GM21825 (cell line): Measurements from ENCODE around the gene IL1RL1.

Source experiments
- ATAC-seq: cut with Tn5 transposase; IDR thresholded peaks from one replicate; pipeline ENCODE4 v1.9.1; 2021; ENCODE audit warnings: mild to moderate bottlenecking, moderate library complexity; ENCODE audit not compliant: unreplicated experiment

The IL1RL1 gene

DNA sequence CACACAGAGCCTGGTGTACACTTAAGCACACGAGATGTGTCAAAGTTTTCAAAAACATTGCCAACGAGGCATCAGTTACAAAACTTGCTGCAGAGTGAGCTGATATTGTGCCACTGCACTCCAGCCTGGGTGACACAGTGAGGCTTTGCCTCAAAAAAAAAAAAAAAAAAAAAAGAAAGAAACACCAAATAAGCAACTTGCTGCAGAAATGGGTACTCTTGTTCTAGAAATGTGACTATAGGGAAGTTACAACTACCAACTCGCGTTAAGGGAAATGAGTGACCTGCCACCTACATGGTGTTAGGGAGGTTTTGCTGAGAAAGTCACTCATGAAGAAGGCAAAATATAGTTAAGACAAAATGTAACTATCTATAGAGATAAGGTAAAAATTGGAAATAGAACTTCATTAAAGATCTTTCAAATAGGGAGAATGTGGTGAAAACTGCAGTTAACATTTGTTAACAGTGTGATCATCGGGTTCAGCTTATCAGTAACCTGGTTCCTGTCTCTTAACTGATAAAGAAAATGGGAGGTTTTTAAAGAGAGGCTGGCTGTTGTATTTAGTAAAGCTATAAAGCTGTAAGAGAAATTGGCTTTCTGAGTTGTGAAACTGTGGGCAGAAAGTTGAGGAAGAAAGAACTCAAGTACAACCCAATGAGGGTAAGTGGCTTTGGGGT, at the start of gene IL1RL1:
IL1RL1 (plus strand) TSS at position 600 of the 677 bp plus-strand sequence. CDS start 26,702 bp downstream, outside the sequence.
- no peak for ATAC-seq

DNA sequence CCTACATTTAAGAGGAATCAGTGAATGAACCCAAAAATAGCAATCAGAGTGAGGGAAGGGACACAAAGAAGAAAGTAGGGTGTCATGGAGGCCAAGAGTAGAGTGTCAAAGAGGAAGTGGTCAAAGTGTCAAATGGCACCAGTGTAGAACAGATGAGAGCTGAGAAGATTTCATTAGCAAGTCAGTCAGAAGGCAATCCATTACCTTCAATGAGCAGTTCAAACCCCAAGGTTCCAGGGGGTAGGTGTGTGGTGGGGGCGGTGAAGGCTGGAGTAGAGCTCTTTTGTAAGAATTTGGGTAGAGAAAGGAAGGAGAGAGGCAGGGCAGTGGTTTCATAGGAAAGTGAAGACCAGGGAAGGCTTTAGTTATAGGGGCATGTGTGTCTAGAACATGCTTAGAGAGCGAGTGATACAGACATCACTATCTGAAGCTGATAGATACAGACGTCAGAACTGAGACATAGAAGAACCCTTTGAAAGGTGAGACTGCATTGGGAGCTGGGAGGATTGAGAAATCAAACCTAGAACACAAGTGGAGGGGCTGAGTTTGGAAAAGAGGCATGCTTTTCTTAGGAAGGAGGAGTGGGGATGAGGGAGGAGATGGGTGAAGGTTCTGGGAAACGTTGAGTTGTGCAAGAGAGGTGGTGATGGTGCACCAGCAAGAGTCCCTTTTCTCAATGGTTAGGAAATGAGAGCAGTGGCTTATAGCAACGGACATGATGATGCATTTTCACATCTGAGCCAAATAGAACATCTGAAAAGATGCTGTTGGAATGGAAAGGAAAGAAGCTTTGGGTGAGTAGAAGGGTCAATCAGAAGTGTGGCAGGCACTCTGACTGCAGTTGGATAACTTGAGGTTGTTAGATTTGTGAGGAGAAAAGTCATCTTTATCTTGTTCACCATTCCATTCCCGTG, 48.9 kb upstream of the IL1RL1 start:
- no peak for ATAC-seq

DNA sequence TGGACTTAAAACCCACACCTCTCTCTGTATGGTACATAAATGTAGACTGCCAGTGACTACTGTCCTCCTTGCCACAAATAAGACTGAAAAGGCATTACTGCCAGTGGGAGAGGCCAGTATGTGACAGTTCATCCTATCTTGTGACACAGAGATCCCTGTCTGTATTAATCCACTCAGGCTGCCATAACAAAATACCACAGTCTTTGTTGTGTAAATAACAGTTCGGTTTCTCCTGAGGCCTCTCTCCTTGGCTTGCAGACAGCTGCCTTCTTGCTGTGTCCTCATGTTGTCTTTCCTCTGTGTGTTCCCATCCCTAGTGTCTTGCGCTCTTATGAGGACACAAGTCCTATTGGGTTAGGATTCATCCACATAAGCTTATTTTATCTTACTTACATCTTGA, 46.4 kb upstream of the IL1RL1 start:
- ATAC-seq: no peak

DNA sequence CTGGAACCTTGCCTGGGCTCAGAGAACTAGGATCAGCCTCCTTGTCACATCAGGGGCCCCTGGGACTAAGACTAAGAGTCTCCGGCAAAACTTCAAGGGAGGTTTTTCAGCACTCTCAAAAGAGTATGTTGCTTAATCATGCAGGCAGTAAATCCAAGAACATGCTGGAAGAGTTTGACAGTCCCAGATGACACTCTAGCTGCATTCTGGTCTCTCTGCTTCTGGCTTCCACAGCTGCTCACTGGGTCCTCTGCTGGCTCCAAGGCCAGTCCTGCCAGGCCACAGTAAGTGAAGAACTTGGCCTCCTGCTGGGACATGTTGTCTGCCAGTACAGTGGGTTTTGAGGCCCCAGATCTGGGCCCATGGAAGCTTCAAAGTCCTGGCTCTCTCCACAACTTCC, 45.2 kb upstream of the IL1RL1 start:
- ATAC-seq: no peak

DNA sequence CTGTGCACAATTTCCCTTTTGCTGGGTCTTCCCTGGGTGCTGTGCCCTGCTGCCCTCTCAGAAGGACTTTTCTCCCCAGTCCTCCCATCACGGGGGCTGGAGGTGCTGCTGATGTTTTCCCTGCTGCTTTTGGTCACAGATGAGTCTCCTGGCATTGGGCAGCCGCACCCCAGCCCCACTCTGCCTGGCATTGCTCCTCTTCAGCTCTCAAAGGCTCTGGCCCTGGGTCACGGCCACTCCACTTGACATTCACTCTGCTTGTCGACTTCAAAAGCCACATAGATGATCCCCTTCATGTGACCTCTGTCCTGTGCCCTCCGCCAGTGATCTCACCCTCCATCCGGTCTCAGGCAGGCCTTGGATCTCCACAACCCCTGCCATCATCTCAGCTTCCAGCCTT, 43.6 kb upstream of the IL1RL1 start:
- no peak for ATAC-seq

DNA sequence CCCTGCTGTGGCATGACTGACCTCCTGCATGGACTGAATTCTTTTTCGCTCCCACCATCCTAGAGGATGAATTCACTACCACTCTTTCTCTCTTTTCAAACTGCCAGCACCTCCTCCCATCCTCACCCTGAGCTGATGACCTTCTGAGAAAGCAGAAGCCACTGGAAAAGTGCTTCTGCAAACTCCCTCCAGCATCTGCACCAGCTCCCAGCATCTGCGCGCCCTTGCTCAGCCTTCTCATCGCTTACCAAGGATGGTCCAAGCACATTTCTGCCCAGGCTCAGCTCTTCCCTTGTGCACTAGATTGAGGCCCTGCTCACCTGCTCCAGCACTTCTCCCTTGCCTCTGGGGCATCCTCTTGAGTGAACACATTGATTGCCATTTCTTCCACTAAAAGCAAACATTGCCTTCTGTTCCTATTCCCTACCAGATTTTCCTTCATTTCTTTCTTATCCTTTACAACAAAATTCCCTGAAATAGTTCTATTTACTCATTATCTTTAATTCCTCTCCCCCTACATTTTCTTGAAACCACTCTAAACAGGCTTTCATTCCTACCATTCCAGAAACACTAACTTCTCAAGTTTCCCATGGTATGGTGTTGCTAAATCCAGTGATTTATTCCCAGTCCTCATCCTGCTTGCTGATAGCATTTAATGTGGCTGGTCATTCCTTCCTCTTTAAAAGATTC, 42.7 kb upstream of the IL1RL1 start:
- ATAC-seq: no peak

DNA sequence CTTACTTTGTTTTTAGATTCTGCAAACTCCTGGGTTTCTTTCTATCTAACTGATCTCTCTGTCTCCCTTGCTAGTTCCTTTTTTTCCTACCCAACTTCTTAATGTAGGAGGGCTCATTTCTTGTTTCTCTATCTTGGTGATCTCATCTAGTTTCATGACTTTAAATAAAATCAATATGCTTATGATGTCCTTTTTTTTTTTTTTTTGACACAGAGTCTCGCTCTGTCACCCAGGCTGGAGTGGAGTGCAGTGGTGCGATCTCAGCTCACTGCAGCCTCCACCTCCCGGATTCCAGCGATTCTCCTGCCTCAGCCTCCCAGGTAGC, 42.2 kb upstream of the IL1RL1 start:
- no peak for ATAC-seq

DNA sequence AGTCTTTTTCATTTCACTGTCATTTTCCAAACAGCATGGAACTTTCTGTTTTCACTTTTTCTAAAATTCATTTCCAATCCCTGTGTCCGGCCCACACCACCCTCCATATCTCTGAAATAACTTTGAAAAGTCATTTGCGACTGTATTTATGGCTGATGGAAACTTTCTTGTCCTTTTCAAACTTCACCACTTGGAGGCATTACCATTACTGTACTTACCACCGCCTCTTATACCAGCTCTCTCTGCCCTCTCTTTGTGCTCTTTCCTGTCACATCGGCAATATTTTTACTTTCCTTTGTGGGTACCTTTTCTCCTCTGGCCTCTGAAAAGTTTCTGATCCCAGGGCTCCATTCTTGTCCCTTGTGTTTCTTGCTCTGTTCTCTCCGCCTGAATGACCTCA, 39.5 kb upstream of the IL1RL1 start:
- no peak for ATAC-seq

DNA sequence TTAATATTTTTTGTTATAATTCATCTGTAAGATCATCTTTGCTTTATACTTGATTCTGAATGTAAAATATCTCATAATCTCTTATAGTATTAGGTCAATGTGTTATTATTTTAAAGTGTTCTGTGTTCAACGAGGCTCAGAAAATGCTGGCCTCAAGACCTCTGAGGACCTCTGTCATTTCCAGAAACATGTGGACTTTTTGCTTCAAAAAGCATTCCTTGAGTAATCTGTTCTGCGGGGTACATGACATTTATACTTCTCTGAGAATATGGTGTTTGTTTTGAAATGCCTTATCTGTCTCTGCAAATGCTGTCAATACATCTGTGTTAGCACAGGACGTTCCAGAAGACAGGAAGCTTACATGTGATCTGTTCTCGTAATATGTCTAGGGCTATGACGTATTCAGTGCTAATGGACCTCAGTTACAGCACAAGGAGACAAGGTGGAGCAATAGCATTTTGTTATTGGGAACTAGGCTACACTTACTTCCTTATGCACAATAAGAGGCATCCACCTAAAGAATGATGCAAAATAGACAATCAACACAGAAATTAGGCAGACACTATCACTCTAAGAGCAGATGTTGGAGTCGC, 37.6 kb upstream of the IL1RL1 start:
- ATAC-seq: no peak

DNA sequence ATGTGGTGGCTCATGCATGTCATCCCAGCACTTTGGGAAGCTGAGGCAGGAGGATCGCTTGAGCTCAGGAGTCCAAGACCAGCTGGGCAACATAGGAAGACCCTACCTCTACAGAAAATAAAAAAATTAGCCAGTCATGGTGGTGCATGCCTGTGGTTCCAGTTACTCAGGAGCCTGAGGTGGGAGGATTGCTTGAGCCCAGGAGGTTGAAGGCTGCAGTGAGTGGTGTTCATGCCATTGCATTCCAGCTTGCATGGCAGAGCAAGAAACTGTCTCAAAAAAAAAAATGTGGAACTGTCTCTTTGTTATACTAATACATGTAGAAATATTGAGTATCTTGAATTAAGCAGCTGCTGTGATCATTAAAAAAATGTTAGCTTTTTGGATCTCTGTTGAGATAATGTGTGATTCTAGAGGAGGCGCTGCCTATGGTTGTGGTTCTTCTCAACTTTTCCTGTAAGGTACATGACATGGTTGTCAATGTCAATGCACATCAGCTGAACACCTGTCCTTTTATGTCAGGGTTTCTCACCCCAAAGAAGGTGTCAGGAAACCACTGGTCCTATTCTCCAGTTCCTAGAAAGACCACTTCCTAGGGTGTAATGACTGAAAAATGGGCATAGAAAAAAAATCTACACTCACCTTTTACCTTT, 34.7 kb upstream of the IL1RL1 start:
- no peak for ATAC-seq

DNA sequence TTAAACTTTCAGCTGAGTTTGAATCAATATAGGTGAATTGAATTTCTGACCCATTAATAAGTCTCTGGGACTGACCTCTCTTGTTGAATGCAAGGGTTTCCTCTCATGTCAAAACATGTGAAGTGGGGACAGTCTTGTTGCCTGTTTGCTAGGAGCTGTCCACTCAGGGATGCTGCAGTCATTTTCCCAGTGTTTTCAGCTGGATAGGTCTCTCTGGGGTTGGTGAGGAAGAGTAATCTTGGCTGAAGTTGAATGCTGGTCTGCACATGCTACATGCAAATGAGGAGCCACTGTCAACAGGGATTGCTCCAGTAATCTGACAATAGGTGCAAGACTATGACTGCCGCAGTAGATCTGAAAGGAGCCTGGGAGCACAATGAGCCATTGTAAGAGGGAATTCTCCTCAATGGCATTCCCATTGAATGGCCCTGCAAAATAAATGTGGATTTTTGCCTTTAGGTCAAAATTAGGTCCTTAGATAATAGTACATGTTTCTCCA, 34.1 kb upstream of the IL1RL1 start:
- no peak for ATAC-seq

DNA sequence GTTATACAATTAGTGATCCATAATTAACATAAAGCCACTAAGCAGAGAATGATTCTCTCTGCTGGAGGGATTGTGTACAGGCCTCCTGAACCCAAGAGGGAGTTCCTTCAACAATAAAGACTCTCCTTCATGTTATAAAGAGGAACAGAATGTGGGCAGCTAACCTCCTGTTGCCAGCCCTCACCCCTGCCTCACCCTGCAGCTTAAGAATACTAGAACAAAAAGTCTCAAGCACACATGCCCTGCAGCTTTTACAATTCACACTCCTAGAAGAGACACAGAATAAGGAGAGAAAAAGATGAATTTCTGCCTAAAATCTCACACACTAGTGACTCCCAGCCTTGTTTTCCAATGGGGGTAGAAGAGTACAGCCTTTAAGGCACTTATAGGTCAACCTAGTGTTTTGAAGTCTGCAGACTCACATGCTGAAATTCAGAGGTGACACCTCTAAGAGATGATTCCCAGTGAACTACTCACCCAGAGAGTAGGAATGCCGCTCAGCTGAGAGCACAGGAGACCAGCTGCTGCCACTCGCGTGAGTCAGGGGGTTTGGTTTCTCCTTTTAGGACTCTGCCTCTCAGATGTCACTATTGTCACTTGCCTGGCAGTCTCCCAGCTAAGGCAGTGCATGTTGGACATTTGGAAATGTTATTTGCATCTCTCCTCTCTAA, 32.5 kb upstream of the IL1RL1 start:
- ATAC-seq: no peak

DNA sequence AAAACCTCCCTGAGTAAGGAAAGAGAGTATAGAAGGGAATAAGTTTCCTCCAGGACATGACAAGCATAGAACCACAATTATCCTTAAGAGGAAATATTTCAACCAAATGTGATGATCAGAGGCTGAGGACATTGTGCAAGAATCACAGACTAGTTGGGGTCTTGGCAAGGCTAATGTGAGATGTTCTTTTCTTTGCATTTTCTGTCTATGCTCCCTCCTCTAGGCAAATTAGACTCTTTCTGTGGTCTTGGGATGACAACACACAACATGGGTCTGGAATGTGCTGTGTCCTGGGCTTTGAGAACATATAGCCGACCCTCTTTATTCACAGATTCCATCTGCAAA, 32.0 kb upstream of the IL1RL1 start:
- no peak for ATAC-seq

DNA sequence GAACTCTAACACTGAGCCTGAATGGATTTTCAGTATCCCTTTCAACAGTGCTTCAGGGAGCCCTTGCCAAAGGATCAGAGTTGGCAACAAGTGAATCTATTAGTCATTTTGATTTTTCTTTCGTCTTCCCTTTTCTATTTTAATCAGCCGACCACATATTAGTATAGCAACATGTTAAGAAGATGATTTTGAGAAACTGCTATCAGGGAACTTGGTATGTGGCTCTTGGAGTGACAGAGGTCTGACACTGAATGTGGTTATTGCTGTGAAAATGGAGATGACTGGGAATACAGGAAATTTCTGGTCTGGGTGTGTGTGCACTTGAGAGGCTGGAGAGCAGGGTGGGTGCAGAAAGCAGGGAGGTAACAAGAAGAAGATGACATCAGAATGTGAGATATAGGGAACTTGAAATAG, 28.7 kb upstream of the IL1RL1 start:
- ATAC-seq: no peak

DNA sequence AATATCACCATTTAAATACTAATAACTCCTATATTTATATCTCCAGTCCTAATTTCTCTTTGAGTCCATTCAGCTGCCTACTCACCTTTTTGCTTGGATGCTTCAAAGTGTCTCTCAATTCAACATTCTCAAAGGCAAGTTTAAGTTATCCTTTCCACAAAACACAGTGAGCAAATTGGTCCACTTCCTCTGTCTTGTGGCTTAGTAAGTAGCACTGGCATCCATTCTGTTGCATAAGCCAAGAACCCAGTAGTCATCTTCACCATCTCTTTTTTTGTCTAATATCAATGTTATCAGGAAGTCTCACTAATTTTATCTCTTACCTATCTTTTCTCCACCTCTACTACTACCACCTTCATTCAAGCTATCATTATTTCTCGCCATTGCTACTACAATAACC, 27.4 kb upstream of the IL1RL1 start:
- ATAC-seq: no peak

DNA sequence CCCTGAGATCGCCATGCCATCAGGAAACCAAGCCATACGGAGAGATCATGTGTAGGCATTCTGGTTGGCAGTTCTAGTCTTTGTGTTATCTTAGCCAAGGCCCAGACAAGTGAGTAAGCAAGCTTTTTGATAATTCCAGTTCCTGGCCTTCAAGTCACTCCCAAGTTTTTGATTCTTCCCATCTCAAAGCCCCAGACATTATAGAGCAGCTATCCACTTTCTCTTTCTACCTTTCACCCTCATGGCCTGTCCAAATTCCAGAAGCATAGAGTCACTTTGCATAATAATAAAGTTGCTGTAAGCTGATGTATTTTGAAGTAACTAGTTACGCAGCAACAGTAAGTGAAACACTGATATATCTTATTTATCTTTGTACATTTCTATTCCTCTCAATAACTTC, 26.8 kb upstream of the IL1RL1 start:
- ATAC-seq: no peak

DNA sequence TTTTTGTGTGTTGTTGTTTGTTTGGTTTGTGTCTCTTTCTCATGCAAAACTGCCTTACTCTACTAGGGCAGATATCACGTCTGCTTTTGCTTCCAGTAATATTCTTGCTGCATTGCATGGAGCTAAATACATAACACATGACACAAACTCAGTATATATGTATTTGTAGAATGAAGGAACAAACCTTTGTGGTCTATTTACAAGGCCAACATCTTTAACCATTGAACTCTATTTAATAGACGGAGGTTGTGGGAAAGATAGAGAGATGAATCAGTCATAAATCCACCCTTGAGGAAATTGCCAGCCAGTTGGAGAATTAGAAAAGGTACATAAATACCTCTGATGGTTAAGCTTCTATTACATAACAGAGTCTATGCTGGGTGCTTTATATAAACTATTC, 26.0 kb upstream of the IL1RL1 start:
- no peak for ATAC-seq

DNA sequence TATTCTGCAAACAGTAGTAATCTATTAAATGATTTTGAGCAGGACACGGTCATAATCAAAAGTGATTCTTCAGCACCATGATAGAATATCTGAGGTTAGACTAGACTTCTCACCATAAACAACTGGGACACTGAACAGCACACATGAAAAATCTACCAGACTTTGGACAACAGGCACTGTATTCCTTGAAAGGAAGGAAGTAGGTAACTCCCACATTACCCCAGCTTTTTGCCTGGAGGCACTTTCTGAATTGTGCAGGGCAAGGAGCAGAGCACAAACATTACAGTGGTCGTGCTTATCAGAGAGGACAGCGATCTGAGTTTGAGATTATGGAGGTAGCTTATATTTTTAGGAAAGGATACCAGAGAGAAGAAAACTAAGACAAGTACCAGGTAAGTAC, 25.3 kb upstream of the IL1RL1 start:
- no peak for ATAC-seq

DNA sequence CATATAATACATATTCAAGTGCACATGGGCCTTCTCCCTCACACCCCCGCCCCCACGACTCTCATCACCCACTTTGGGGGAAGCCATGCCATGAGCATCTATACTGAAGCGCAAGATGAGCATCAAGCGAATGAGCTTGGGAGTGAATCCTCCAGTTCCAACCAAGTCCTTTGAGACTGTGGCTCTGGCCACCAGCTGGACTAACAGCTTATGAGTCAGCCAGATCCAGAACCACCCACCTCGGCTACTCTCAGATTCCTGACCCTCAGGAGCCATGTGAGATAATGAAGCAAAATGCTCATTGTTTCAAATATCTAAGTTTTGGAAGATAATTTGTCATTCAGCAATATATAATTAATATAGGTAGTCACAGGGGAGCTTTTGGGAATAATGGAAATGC, 22.2 kb upstream of the IL1RL1 start:
- no peak for ATAC-seq

DNA sequence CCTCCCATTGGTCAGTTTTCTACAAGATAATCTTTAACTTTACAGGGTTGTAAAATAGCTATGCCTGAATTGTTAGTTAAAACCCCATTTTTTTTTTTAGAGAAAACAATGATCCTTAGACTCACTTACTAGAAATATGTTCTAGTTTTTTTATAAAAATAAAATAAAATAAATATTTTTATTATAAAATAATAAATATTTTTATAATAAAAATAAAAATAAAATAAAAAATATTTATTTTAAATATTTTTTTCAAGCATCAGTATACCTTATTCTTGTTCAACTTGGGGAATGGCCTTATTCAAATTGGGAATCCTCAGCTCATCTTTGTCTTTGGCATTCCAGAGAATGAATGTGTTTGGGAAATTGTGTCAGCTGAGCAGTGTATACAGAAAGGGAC, 20.8 kb upstream of the IL1RL1 start:
- no peak for ATAC-seq
